HTR-8/SVneo (cell line): ENCODE data around the gene PRR16.
"Not testable (repeated sequence)": the region's sequence is repeated elsewhere in the genome, so short reads cannot be mapped to it uniquely, and the experiment has no call there.

Experiments
- DNase-seq: peaks from one replicate; pipeline ENCODE4 v3.0.0; 2011; ENCODE audit warnings: low spot score, mixed read lengths; ENCODE audit not compliant: insufficient read length
- FAIRE-seq: peaks from 2 replicates; lab custom pipeline; 2011; peaks lifted over from hg19 to GRCh38; lab: Jason Lieb, UNC

The PRR16 gene

DNA sequence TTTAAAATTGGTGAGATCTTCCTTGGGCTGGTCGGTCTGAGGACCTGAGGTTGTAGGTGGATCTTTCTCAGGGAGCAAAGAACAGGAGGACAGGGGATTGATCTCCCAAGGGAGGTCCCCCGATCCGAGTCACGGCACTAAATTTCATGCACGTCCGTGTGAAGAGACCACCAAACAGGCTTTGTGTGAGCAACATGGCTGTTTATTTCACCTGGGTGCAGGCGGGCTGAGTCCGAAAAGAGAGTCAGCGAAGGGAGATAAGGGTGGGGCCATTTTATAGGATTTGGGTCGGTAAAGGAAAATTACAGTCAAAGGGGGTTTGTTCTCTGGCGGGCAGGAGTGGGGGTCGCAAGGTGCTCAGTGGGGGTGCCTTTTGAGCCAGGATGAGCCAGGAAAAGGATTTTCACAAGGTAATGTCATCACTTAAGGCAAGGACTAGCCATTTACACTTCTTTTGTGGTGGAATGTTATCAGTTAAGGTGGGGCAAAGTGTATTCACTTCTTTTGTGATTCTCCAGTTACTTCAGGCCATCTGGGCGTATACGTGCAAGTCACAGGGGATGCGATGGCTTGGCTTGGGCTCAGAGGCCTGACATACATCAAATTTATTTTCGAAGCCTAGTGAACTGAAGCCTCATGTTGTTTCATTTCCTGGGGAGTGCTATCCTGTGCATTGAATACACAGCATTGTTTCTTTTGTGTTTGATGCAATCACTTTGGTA, 238.9 kb downstream of the PRR16 start:
- DNase-seq, FAIRE-seq: not testable (repeated sequence)

GRCh38 chr5:120703918-120704587, 240.0 kb downstream of the PRR16 start:
- FAIRE-seq (no peak), DNase-seq (no peak)

- no peak for FAIRE-seq
Observed at GRCh38 chr5:120706877-120707276, 242.8 kb downstream of the PRR16 start.

DNA sequence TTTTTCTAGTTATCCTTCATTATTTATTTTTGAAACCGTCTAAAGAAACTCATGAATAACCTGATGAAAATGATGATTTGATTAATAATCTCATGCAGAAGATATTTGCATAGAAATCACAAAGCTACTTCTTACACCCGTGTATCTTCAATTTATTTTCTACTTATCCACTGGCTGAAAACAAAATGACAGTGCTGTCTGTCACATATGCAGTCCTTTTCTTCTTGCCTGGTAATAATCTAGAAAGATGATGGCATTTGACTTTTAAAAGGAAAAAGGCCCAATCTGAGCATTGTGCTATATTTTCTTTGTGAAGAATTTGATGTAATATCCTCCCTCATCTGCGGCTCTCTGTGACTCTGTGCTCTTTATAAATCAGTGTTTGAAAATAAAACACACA, 253.3 kb downstream of the PRR16 start:
- DNase-seq, result no peak
- FAIRE-seq, result no peak

More at GRCh38 chr5:120706877-120707276, 242.8 kb downstream of the PRR16 start:
- DNase-seq, result no peak

DNA sequence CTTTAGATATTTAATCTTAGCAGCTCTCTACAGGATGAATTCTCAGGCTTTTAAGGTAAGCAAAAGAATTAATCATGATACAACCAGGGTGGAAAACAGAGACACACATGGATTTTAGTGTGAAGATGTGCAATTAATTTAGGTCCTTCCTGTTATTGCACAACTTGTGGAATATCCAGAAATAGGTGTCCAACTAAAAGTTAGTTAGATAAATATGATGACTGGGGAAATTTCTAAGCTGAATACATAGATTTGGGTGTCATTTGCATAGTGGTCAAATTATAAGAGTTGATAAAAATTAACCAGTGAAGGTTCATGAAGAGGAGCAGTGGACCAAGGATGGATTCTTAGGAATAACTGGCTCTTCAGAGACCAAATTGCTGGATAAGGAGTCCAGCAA, 266.1 kb downstream of the PRR16 start:
- FAIRE-seq, result no peak
- no peak for DNase-seq

- FAIRE-seq (no peak), DNase-seq (no peak)
Observed at GRCh38 chr5:120734033-120734432, 269.9 kb downstream of the PRR16 start.

GRCh38 chr5:120735076-120735475, 271.0 kb downstream of the PRR16 start:
- FAIRE-seq (no peak), DNase-seq (no peak)
